HG02798 (cell line): ENCODE measurements around the gene TIAM1.

ENCODE experiments used
- ATAC-seq: cut with Tn5 transposase; IDR thresholded peaks from one replicate; pipeline ENCODE4 v1.9.1; 2021; ENCODE audit warnings: mild to moderate bottlenecking; ENCODE audit not compliant: unreplicated experiment, poor library complexity

The TIAM1 gene

GRCh38 chr21:31184459-31184858, 159.6 kb downstream of the TIAM1 start:
- no peak for ATAC-seq

DNA sequence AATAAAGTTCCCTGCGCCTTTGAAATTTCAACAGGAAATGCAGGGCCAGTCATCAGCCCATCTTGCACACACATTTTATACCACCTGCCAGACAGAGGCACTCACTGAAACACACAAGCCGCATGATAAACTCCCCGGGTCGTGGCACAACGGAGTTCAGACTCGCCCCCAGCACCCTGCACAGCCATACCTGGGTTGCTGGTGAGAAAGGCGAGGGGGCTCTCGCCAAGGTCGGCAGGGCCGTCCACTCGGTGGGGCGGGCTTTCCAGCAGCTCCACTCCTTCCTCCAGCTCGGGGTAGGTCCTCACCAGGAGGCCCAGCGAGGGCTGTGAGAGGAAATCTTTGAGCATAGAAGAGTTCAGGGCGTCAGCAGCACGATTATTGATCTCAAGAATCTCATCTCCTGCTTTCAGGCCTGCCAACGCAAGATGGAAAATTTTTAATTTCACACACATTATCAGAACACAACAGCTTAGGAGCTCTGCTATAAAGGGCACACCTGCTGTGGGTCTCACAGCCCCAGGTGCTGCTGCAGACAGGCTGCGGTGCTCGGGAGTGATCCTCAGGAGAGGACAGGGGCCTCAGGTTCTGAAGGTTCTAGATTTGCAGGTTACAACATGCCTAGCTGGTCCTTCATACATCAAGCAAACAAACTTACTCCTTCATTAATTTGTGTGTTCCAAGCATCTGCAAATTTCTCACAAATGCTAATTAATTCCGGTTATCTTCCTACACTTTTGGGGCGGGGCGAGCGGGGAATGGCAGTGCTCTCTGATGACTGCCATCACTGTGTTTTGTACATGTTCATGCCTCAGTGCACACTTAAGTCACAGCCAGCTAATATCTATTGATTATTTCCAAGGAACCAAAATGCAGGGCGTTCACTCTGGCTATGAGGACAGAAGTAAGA, 161.6 kb downstream of the TIAM1 start:
- no peak for ATAC-seq

DNA sequence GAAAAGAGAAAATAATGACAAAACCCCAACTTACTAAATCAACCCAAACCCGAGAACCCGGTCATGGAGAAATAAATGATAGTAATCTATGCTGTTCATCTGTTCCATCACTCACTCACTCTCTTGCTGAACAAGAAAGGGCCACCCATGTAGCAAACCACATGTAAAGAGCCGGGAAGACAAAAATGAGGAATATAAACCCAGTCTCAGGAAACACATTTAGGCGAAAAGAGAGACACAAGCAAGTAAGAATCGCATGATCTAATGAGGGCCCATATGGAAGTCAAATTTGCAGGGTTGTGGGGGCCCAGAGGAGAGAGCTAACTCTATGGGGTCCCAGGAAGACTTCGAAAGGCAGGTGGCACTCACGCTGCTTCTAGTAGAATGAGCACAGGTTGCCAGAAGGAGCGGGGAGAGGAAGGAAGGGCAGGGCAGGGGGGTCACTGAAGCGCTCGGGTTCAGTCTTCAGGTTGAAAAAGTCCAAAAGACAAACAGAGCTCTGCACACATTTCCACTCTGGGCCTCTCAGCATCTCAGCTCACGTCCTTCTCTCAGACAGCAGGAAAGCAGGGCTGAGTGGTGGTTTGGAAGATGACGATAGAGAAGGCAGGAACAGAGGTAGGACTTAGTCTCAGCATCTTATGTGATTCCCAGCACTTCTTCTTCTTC, 162.8 kb downstream of the TIAM1 start:
- ATAC-seq = no peak

DNA sequence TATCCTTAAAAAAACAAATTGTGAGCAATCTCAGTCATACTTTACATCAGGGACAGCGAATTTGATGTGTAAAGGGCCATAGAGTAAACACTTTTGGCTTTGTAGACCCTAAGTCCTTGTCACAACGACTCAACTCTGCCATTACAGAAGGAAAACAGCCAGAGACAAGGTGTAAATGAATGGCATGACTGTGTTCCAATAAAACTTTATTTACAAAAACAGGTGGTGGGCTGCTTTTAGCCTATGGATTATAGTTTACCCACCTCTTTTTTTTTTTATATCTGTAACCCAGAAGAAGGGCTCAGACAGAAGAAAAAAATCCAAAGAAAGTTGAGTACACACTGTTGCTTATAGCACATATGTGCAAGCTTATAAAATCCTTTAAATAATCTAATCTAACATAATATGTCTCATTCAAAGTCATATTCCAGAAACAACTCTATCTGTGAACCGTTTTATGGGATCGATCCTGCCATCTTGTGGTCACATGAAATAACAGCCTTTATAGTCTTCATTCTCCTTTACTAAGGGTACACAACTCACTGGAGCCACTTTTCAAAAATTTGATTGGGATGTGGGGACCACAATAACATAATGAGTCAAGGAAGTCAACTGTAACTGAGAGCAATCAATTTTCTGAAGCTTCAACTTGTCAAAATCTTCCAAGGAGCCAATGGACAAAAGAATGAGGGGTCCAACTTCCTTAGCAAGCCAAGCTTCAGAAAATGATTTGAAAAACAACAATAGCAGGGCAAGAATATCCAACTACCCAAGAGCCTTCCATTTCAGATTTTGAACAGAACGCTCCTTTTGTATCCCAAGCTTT, 163.6 kb downstream of the TIAM1 start:
- no peak for ATAC-seq

GRCh38 chr21:31176725-31177124, 167.3 kb downstream of the TIAM1 start:
- ATAC-seq = no peak

DNA sequence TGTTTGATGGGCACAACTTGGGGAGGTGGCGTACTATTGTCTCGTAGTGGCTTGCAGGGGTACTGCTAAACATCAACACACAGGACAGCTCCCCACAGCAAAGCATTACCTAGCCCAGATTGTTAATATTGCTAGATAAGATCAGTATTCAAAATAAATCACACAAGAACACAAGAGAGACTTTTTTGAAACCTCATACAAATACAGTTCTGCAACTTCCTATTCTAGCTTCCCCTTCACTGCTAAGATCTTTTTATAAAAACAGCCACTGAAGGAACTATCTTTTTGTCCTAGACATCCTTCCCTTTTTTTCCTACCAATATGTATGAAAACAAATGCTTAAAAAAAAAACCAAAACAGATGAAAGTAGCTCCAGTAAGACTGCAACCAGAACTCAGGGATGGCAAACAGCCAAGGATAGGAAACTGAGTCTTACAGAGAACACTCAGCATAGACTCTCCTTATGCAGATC, 167.9 kb downstream of the TIAM1 start:
- ATAC-seq = no peak

- no peak for ATAC-seq
Observed at GRCh38 chr21:31173881-31174555, 170.0 kb downstream of the TIAM1 start.

- ATAC-seq = no peak
Observed at GRCh38 chr21:31172328-31172727, 171.7 kb downstream of the TIAM1 start.

DNA sequence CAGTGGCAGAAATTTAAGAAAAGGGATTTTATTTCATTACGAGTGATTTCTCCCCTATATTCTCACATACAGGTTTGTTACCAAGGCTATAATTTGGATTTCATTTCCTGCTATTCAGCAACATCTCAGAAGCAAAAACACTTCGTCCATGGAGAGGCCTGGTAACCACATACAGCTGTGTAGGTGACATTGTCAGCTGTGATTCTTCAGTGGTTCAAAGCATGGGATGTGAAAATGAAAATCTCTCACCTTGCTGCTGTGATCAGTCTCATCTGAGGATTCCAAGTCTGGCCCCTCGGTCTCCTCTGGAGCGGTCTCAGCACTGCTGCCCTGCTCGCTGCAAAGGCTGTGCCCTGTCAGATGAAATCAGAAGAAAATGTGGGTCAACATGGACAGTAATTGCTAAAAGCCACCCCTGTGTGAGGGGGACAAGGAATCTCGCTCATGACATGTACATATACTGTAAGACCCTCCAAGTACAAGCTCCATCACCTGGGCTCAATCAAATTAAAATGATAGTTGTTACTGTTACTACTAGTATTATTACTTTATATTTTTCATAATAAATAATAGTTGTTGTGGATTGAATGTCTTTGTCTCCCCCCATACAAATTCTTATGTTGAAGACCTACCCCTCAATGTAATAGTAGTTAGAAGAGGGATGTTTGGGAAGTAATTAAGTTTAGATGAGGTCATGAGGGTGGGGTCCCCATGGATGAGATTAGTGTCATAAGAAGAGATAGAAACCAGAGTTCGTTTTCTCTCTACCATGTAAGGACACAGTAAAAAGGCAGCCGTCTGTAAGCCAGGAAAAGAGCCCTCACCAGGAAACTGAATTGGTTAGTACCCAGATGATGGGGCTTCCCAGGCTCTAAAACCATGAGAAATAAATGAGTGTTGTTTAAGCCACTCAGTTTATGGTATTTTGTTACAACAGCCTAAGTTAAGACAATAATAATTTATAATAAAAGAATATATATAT, 179.1 kb downstream of the TIAM1 start:
- no peak for ATAC-seq

GRCh38 chr21:31162827-31163226, 181.2 kb downstream of the TIAM1 start:
- ATAC-seq = no peak

DNA sequence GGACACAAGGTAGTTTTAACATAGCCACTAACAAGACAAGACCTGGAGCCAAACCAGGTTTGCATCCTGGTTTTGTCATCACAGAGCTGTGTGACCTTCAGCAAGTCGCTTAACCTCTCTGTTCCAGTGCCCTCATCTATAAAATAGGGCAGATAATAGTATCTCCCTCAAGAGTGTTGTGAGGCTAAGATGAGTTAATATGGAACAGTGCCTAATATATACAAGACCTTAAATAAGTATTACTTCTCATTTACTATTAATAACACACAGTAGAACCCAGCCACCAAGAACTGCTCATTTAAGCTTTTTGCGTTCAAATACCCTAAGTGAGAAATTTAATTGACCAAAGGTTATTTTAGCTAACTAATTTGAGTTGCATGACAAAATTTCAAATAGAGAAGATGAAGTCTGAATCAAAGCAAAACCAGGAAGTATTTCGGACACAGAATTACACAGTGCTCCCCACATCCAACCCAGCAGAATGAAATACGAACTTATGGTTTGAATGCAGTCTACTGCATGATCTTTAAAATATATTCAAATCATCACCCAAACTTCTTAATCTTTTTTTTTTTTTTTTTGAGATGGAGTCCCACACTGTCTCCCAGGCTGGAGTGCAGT, 181.9 kb downstream of the TIAM1 start:
- ATAC-seq = no peak

GRCh38 chr21:31161157-31161556, 182.9 kb downstream of the TIAM1 start:
- no peak for ATAC-seq

- ATAC-seq = no peak
Observed at GRCh38 chr21:31159808-31160207, 184.3 kb downstream of the TIAM1 start.

- no peak for ATAC-seq
Observed at GRCh38 chr21:31158789-31159581, 185.1 kb downstream of the TIAM1 start.

GRCh38 chr21:31157756-31158155, 186.3 kb downstream of the TIAM1 start:
- ATAC-seq = no peak

DNA sequence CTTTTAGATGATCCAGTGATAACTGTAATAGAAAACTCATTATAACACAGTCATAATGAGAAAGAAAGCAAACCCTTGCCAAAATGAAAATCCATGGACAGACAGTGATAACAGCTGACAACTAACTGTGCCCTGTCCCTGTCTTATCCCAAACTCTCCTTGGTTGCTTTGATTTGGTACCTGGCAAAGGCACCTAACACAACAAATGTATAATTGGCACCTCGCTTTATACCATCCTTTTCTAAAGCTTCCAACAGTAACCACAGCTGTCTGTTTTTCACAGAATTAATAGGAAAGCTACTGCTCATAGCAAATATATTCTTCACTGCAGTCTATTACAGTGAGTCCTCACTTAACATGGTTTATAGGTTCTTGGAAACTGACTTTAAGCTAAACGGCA, 187.4 kb downstream of the TIAM1 start:
- ATAC-seq = no peak

DNA sequence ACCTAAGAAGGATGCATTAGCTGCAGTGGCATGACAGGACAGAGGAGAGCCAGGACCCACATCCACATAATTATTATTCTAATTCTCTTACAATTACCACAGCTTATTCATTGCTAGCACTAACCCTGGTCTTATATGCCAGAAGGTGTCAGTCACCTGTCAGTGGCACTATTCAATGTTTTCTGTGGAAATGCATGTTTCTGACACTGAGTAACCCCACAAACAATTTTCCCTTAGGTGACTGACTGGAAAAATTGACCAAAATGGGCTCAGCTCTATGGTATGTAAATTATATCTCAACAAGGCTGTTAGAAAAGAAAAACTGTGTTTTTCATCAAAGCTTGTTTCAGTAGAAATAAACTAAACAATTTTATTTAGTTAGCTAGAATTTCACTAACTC, 187.9 kb downstream of the TIAM1 start:
- no peak for ATAC-seq
